ENCODE measurements around the gene FOXL3. TPM values are rescaled to one million over a fixed set of nuclear protein-coding genes. Genes with fewer than 3 reads are reported as not detected.

FOXL3 gene
- total RNA-seq, 4 donors from 2014 or later, result not detected

DNA sequence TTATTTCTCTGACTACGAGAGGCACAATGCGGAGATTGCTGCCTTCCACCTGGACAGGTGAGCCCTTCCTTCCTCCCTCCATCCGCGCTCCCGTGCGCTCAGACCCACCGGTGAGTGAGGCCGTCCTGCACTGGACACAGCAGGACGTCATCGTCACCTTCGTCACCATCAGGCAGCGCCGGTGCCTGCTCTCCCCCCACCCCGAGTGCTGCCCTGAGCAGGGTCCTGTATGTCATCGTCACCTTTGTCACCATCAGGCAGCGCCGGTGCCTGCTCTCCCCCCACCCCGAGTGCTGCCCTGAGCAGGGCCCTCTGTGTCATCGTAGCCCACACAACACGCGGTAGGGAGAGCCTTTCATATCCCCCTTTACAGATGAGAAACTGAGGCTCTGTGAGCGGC lies 43.5 kb upstream of the FOXL3 start:
- DNase-seq (ENCODE audit: low spot score) (no peak), ATAC-seq (ENCODE audit: low FRiP score) (no peak)
- TF ChIP-seq, protein P1, sequence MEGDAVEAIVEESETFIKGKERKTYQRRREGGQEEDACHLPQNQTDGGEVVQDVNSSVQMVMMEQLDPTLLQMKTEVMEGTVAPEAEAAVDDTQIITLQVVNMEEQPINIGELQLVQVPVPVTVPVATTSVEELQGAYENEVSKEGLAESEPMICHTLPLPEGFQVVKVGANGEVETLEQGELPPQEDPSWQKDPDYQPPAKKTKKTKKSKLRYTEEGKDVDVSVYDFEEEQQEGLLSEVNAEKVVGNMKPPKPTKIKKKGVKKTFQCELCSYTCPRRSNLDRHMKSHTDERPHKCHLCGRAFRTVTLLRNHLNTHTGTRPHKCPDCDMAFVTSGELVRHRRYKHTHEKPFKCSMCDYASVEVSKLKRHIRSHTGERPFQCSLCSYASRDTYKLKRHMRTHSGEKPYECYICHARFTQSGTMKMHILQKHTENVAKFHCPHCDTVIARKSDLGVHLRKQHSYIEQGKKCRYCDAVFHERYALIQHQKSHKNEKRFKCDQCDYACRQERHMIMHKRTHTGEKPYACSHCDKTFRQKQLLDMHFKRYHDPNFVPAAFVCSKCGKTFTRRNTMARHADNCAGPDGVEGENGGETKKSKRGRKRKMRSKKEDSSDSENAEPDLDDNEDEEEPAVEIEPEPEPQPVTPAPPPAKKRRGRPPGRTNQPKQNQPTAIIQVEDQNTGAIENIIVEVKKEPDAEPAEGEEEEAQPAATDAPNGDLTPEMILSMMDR (IDR thresholded peaks at IDR 0.05), result no peak

DNA sequence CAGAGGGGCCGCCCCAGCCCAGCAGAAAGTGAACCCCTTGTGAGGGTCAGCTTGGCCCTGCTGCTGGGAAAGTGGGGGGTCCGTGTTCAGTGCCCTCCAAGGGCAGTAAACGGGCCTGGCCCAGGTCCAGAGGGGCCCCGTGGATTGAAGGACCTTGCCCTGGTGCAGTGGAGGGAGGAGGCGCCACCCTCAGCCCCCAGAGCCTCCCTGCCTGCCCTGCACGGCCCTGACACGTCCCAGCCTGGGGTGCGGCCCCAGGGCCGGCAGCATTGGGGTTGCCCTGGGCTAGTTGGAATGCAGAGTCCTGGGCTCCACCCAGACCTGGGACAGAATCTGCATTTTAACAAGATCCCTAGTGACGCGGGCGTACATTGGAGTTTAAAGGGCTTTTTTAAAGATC lies 42.8 kb upstream of the FOXL3 start:
- ATAC-seq (ENCODE audit: low FRiP score) (no peak), DNase-seq (ENCODE audit: low spot score) (no peak)
- TF ChIP-seq, protein P1 (IDR thresholded peaks at IDR 0.05), result no peak

DNA sequence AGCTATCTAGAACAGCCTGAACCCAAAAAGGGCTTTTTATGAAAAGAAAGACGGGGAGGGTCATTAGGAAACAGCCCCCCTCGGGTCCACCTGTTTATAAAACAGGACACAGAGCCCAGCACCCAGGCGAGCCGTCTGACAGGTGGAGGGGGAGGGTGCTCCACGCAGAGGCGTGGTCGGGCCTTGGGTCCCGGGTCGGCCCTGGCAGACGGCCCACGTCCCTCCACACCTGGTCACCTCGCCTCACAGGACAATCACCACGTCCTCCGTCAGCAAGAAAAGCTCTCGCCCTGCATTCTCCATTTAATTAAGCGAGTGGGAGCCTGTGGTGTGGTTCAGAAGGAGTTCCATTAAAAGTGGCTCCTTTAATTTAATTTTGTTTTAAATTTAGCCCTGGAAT lies 42.3 kb upstream of the FOXL3 start:
- ATAC-seq (ENCODE audit: low FRiP score), result no peak
- DNase-seq (ENCODE audit: low spot score), result no peak
- TF ChIP-seq, protein P1 (IDR thresholded peaks at IDR 0.05), result no peak

DNA sequence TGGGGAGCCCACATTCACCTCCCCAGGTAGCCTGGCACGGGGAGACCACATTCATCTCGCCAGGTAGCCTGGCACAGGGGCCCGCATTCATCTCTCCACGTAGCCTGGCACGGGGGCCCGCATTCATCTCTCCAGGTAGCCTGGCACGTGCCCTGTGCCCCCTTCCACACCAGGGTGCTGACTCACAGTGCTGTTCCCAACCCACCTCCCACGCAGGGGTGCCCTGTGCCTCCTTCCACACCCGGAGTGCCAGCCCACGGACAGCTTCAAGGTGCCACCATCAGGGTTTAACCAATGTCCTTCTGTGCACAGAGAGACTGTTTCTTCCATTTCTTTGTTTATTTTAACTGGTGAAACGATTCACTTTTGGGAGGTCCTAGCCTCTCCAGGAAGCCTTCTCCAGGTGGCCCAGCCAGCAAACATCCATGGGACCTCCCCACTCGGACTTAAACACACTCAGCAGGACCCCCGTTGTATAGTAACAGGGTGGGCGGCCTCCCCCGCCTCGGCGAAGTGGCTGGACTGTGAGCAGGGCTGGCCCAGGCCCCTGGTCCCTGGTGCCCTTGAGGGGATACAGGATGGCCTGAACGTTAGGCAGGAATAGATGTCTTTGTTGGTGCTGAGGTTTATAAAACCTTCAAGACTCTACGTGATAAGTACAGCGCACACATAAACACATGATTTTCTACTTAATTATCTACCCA lies 41.1 kb upstream of the FOXL3 start:
- no peak for ATAC-seq (ENCODE audit: low FRiP score)
- no peak for DNase-seq (ENCODE audit: low spot score)
- TF ChIP-seq, protein P1 (IDR thresholded peaks at IDR 0.05), result no peak

DNA sequence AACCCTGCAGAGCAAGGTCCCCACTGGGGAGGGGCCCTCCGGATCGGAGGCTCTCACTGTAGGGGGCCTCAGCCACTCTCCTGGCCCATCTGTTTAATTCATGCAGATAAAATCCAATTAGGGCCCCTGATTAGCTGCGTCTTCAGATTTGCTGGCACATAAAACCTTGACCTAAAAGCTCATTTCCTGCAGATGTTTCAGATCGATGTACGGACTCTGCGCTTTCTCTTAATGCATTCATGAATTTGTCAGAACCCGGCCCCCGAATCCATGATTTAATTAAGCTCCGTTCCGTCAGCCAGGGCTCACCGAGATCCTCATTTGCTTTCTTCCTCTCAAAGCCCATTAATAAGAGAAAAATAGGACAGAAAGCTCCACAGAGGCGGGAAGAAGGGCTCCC lies 40.0 kb upstream of the FOXL3 start:
- ATAC-seq (ENCODE audit: low FRiP score), result no peak
- TF ChIP-seq, protein P1 (IDR thresholded peaks at IDR 0.05), result no peak

DNA sequence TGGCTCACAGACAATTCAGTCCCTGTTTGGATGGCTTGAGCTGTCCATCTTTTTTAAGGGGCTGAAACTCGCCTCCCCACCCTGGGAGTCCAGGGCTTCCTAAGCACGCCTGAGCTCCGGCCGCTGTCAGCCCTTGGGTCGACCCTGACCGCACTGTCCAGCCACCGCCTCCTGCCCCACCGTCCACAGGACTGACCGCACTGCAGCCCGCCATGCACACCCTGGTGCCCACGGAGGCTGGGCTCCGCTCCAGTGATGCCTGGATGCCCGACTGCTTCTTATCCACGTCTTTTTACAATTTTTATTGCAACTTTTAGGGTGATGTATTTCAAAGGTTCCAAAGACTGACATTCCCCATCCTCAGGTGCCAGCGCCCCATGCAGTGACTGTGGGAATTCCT lies 39.4 kb upstream of the FOXL3 start:
- ATAC-seq (ENCODE audit: low FRiP score) (no peak), DNase-seq (ENCODE audit: low spot score) (no peak)

More for the DNA sequence above, 40.0 kb upstream of the FOXL3 start:
- no peak for DNase-seq (ENCODE audit: low spot score)

DNA sequence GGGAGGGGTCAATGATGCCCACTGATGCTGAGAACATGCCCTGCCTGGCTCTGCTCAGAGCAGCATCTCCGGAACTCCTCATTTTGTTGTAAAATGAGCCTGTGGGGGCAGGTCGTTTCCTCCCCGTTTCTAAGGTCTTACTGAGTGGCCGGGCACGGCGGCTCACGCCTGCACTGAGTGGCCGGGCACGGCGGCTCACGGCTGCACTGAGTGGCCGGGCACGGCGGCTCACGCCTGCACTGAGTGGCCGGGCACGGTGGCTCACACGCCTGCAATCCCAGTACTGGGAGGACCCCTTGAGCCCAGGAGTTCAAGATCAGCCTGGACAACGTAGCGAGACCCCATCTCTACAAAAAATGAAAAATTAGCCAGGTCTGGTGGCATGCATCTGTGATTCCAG lies 39.0 kb upstream of the FOXL3 start:
- TF ChIP-seq, protein P1 (IDR thresholded peaks at IDR 0.05), result no peak
- no peak for ATAC-seq (ENCODE audit: low FRiP score)
- DNase-seq (ENCODE audit: low spot score), result no peak

More for the DNA sequence above, 39.4 kb upstream of the FOXL3 start:
- TF ChIP-seq, protein P1 (IDR thresholded peaks at IDR 0.05), result no peak
